A204.1 (cell line): ENCODE results near the gene IL37.

Experiments used
- FAIRE-seq: peaks from 2 replicates; lab custom pipeline; 2012; peaks lifted over from hg19 to GRCh38; lab: Jason Lieb, UNC

IL37 gene

GRCh38 chr2:112910865-112911264 is at the start of gene IL37:
Gene IL37 (plus strand): TSS chr2:112911165. CDS start chr2:112913013, 1,848 bp downstream.
- FAIRE-seq: no peak

GRCh38 chr2:112864072-112864471 is 46.9 kb upstream of the IL37 start:
- no peak for FAIRE-seq

GRCh38 chr2:112866128-112866835 is 44.7 kb upstream of the IL37 start:
- FAIRE-seq: no peak

- no peak for FAIRE-seq
Observed at GRCh38 chr2:112867701-112868631, 43.0 kb upstream of the IL37 start.

GRCh38 chr2:112869258-112869842 is 41.6 kb upstream of the IL37 start:
- FAIRE-seq: no peak

- FAIRE-seq: no peak
Observed at GRCh38 chr2:112870841-112871835, 39.8 kb upstream of the IL37 start.

GRCh38 chr2:112876257-112876970 is 34.6 kb upstream of the IL37 start:
- FAIRE-seq: no peak

GRCh38 chr2:112876971-112877361 is 34.0 kb upstream of the IL37 start:
- FAIRE-seq: no peak

- no peak for FAIRE-seq
Observed at GRCh38 chr2:112877423-112877822, 33.5 kb upstream of the IL37 start.

GRCh38 chr2:112879491-112880041 is 31.4 kb upstream of the IL37 start:
- no peak for FAIRE-seq

- no peak for FAIRE-seq
Observed at GRCh38 chr2:112880091-112880531, 30.9 kb upstream of the IL37 start.

- no peak for FAIRE-seq
Observed at GRCh38 chr2:112880696-112881095, 30.3 kb upstream of the IL37 start.

- FAIRE-seq: no peak
Observed at GRCh38 chr2:112881217-112881985, 29.6 kb upstream of the IL37 start.

- FAIRE-seq: no peak
Observed at GRCh38 chr2:112883669-112884068, 27.3 kb upstream of the IL37 start.

- no peak for FAIRE-seq
Observed at GRCh38 chr2:112884869-112885505, 26.0 kb upstream of the IL37 start.

- no peak for FAIRE-seq
Observed at GRCh38 chr2:112885506-112885902, 25.5 kb upstream of the IL37 start.

- FAIRE-seq: no peak
Observed at GRCh38 chr2:112886291-112886690, 24.7 kb upstream of the IL37 start.

GRCh38 chr2:112887964-112888749 is 22.8 kb upstream of the IL37 start:
- FAIRE-seq: no peak

GRCh38 chr2:112889976-112890375 is 21.0 kb upstream of the IL37 start:
- no peak for FAIRE-seq
